Activated CD4-positive, alpha-beta memory T cell treated with anti-CD3 and anti-CD28 coated beads for 36 hours (primary cell): ENCODE results near the gene FCHSD1. TPM values are rescaled to one million over a fixed set of nuclear protein-coding genes. Genes with fewer than 3 reads are reported as not detected.

Experiments
- CTCF ChIA-PET: fragments of 350-600 bp; sonication (Branson Sonifier 250); formaldehyde crosslinking; loops from one replicate; lab custom pipeline; 2021; ENCODE audit warnings: antibody characterized with exemption, inconsistent platforms; lab: Charles Lee
- POLR2A ChIA-PET: fragments of 350-600 bp; sonication (Branson Sonifier 250); formaldehyde crosslinking; loops from one replicate; lab custom pipeline; 2021; ENCODE audit warnings: antibody characterized with exemption; lab: Charles Lee
- DNase-seq: peaks from one replicate; pipeline ENCODE4 v3.0.0-alpha.2; 2020
- H3K27ac Mint-ChIP-seq: one replicate; pipeline ENCODE4 v1.8.0; 2021; ENCODE audit warnings: mixed read lengths
- H3K27me3 Mint-ChIP-seq: one replicate; pipeline ENCODE4 v1.8.0; 2021; ENCODE audit warnings: mixed read lengths
- H3K36me3 Mint-ChIP-seq: one replicate; pipeline ENCODE4 v1.8.0; 2021; ENCODE audit warnings: mixed read lengths
- H3K4me1 Mint-ChIP-seq: one replicate; pipeline ENCODE4 v1.8.0; 2021; ENCODE audit warnings: low read depth, mixed read lengths
- H3K4me3 Mint-ChIP-seq: one replicate; pipeline ENCODE4 v1.8.0; 2021; ENCODE audit warnings: mild to moderate bottlenecking, mixed read lengths
- H3K9me3 Mint-ChIP-seq: one replicate; pipeline ENCODE4 v1.8.0; 2021; ENCODE audit warnings: mixed read lengths
- intact Hi-C: fragments of 100-400 bp; cut with micrococcal nuclease; formaldehyde crosslinking; loops from one replicate; pipeline ENCODE4 v1.15.1; 2023
- total RNA-seq, 2 experiments: library from RNA; stranded (reverse); gene quantifications; one replicate each; pipeline ENCODE4 v1.2.3, GENCODE V29; 2021

FCHSD1 gene
- total RNA-seq, 2 experiments from 2014 or later: 40.1 to 46.0 TPM

DNA sequence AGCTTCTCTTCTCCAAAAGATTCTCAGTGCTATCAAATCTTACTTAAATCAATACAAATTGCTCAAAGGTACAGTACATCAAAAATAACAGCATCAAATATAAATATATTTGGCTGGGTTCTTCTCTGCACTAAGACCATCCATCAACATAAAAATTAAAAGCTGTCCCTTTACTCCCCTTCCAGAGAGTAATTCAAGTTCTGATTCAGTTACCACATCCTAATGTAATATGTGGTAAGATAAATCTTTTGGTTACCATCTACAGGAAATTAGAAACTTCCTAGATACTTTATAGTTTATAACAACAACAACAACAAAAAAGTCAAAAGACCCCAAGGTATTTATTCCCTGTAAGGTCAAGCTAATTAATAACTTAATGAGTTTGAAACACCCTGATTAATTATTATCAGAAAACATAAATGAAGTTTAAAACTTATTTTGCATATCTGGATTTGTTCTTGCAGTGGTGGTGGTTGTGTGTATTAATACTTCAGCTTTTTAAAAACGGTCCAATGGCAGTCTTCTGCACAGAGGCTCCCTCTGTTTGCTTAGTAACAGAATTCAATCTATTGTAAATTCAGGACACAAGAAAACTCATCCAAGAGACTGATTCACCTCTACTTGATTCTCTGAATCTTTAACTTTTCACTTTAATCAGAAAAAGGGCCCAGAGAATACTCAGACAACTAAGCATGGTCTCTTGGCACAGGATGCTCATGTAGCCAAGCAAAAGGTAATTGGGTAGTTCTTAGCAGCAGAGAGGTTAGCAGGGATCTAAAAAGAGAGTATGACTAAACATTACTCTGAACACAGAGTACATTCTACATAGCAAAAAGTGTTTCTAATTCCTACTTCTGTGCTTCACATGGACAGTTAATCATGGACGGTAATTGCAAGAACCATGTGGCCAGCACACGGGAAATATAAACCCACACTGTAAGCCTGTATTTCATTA lies 52.5 kb downstream of the FCHSD1 start:
- CTCF ChIA-PET: interaction anchor here (0.7 to 9.0 kb wide), 10 partner anchors 10 to 65 kb away, joined by 3 to 106 read pairs (median 5); partner anchors contain the start of gene DIAPH1

DNA sequence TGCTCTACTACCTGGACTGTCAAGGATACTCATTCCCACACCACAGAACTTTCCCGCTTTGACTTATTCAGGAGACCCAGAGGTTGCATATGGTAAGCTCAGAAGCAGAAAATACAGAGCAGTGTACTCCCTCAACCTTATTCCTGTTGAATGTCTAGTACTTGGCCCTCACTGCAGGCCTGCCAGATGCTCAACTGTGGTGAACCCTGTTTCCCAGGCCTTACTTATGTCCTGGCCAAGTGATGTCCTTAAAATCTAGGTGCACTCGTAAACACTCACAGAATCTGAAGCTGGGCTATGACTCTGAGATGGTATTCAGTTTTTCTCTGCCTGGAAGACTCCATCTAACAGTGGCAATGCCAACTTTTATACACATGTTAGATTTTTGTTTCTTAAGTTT lies 53.4 kb downstream of the FCHSD1 start:
- peaks cover 9% of the 10 kb centered on the region for H3K36me3 Mint-ChIP-seq
- H3K27ac Mint-ChIP-seq: peak overlapping the region; percentile 69
- no peak for DNase-seq
- no peak overlapping the region for H3K4me3 Mint-ChIP-seq
- CTCF ChIA-PET: interaction anchor here (0.7 to 9.0 kb wide), 9 partner anchors 11 to 66 kb away, joined by 3 to 106 read pairs (median 5); partner anchors contain the start of gene DIAPH1
- H3K27me3 Mint-ChIP-seq: no peaks in the 10 kb centered on the region
- H3K4me1 Mint-ChIP-seq: peaks cover 71% of the 10 kb centered on the region
- H3K9me3 Mint-ChIP-seq: peaks cover 2% of the 10 kb centered on the region
- intact Hi-C loops: loop anchor here (1.0 kb wide), 1 partner anchor 7 kb away; no protein-coding TSS in a partner anchor
- POLR2A ChIA-PET: interaction anchor here (2.0 to 2.2 kb wide), 2 partner anchors 8 to 39 kb away, joined by 4 to 10 read pairs; partner anchors contain the start of genes HDAC3 and RELL2

More for the DNA sequence above, 52.5 kb downstream of the FCHSD1 start:
- Mint-ChIP-seq H3K36me3 (peaks cover 9% of the 10 kb centered on the region), H3K4me1 (peaks cover 73% of the 10 kb centered on the region), H3K27me3 (no peaks in the 10 kb centered on the region), H3K9me3 (peaks cover 2% of the 10 kb centered on the region), H3K27ac (peak overlapping the region; percentile 84), H3K4me3 (no peak overlapping the region)
- POLR2A ChIA-PET: interaction anchor here (2.0 to 2.2 kb wide), 2 partner anchors 9 to 38 kb away, joined by 4 to 10 read pairs; partner anchors contain the start of genes HDAC3 and RELL2
- no peak for DNase-seq
- intact Hi-C loops: no loop called here

DNA sequence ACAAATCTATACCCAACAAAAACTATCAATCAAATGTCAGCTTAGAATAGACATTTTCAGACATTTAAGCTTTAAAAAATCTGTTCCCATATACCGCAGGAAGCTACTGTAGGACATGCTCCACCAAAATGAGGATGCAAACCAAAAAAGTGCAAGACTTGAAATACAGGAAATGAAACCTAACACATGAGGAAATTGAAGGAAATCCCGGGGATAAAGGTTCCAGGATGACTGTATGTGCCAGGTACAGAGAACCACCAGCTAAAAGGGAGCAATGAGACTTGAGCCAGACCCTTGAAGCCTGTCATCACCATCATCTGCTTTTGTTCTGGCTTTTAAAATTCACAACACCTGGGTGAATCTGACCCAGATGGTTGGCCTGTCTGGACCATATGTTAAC lies 53.8 kb downstream of the FCHSD1 start:
- H3K27ac Mint-ChIP-seq: peak overlapping the region; percentile 69
- CTCF ChIA-PET: interaction anchor here (0.8 to 9.0 kb wide), 8 partner anchors 11 to 67 kb away, joined by 3 to 106 read pairs (median 6); partner anchors contain the start of gene DIAPH1
- intact Hi-C loops: loop anchor here (1.0 kb wide), 1 partner anchor 8 kb away; no protein-coding TSS in a partner anchor

DNA sequence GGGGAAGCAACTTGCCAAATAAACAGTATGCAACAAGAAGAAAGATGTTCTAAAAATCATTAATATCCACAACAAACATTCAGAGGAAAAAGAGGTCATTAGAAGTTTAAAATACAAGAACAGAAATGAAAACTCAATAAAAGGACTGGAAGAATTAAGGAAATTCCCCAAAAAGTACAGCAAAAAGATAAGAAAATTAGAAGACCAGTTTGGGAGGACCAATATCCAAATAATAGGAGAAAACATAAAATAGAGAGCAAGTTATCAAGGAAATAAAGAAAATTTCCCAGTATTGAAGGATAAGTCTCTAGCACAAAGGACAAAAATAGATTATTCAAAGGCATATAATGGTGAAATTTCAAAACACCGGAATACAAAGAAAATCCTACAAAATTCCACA lies 54.4 kb downstream of the FCHSD1 start:
- no peak overlapping the region for H3K4me3 Mint-ChIP-seq
- H3K36me3 Mint-ChIP-seq: peaks cover 9% of the 10 kb centered on the region
- intact Hi-C loops: loop anchor here (1.0 kb wide), 1 partner anchor 8 kb away; no protein-coding TSS in a partner anchor

More for the DNA sequence above, 53.8 kb downstream of the FCHSD1 start:
- H3K36me3 Mint-ChIP-seq: peaks cover 9% of the 10 kb centered on the region
- POLR2A ChIA-PET: interaction anchor here (0.8 to 2.2 kb wide), 3 partner anchors 8 to 40 kb away, joined by 3 to 10 read pairs (median 4); partner anchors contain the start of genes DIAPH1, HDAC3 and RELL2
- peaks cover 71% of the 10 kb centered on the region for H3K4me1 Mint-ChIP-seq
- no peaks in the 10 kb centered on the region for H3K27me3 Mint-ChIP-seq
- peaks cover 2% of the 10 kb centered on the region for H3K9me3 Mint-ChIP-seq
- no peak for DNase-seq
- H3K4me3 Mint-ChIP-seq: no peak overlapping the region

DNA sequence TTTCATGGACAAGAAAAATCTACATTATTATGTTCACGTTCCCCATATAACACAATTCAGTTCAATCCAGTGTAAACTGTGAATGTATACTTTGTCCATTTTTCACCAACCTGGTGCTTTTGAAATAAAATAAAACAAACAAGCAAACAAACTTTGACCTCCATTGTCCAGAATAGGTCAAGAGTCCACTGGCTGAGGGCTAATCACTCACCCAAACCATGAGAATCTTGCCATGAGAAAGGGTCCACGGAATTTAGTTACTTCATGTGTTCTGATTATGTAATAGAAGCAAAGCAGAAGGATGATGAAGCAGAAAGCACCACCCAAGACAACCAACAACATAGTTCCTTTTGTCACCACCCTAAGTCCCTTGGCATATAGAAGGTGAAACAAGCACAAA lies 61.1 kb downstream of the FCHSD1 start:
- POLR2A ChIA-PET: interaction anchor here (1.4 kb wide), 1 partner anchor 8 kb away, joined by 4 read pairs; no protein-coding TSS in a partner anchor
- H3K9me3 Mint-ChIP-seq: no peaks in the 10 kb centered on the region
- CTCF ChIA-PET: interaction anchor here (1.6 to 8.0 kb wide), 3 partner anchors 14 to 44 kb away, joined by 4 to 364 read pairs (median 120); partner anchors contain the start of genes DIAPH1, HDAC3 and RELL2
- peaks cover 39% of the 10 kb centered on the region for H3K4me1 Mint-ChIP-seq
- no peak for DNase-seq
- intact Hi-C loops: loop anchor here (5.0 kb wide), 1 partner anchor 102 kb away; no protein-coding TSS in a partner anchor
- no peak overlapping the region for H3K4me3 Mint-ChIP-seq
- no peak overlapping the region for H3K27ac Mint-ChIP-seq
- peaks cover 13% of the 10 kb centered on the region for H3K36me3 Mint-ChIP-seq
- H3K27me3 Mint-ChIP-seq: no peaks in the 10 kb centered on the region

More for the DNA sequence above, 54.4 kb downstream of the FCHSD1 start:
- ChIA-PET POLR2A (interaction anchor here (0.8 to 2.2 kb wide), 2 partner anchors 22 to 40 kb away, joined by 3 to 10 read pairs; partner anchors contain the start of genes DIAPH1, HDAC3 and RELL2), CTCF (interaction anchor here (0.8 to 9.0 kb wide), 6 partner anchors 12 to 44 kb away, joined by 3 to 106 read pairs (median 7); partner anchors contain the start of gene DIAPH1)
- Mint-ChIP-seq H3K9me3 (peaks cover 2% of the 10 kb centered on the region), H3K27ac (peak overlapping the region; percentile 69), H3K4me1 (peaks cover 71% of the 10 kb centered on the region), H3K27me3 (no peaks in the 10 kb centered on the region)
- DNase-seq: no peak

Other genes with a start within 250 kb of the FCHSD1 start
- gene PCDHGA9, start 248.6 kb downstream of the FCHSD1 start, total RNA-seq: under 1 TPM in 1 of 2 experiments, not detected in 1; 0.10 TPM
- under 1 TPM in 1 of 2 experiments, not detected in 1; 0.07 TPM for gene PCDHGB6, start 243.4 kb downstream of the FCHSD1 start, total RNA-seq
- gene PCDHGA10, start 238.4 kb downstream of the FCHSD1 start, total RNA-seq: under 1 TPM; 0.07 to 0.10 TPM
- under 1 TPM in 1 of 2 experiments, not detected in 1; 0.07 TPM for gene PCDHGB7, start 233.7 kb downstream of the FCHSD1 start, total RNA-seq
- under 1 TPM in 1 of 2 experiments, not detected in 1; 0.05 TPM for gene PCDHGA11, start 230.4 kb downstream of the FCHSD1 start, total RNA-seq
- under 1 TPM in 1 of 2 experiments, not detected in 1; 0.07 TPM for gene PCDHGA12, start 220.9 kb downstream of the FCHSD1 start, total RNA-seq
- not detected for gene PCDHGC3, start 175.5 kb downstream of the FCHSD1 start, total RNA-seq
- gene PCDHGC4, start 166.4 kb downstream of the FCHSD1 start, total RNA-seq: not detected
- not detected for gene PCDHGC5, start 162.3 kb downstream of the FCHSD1 start, total RNA-seq
- gene DIAPH1, start 32.4 kb downstream of the FCHSD1 start, total RNA-seq: 100 to 1,000 TPM; 225 to 227 TPM
- 10 to 100 TPM; 65.2 to 71.5 TPM for gene HDAC3, start 14.6 kb downstream of the FCHSD1 start, total RNA-seq
- 10 to 100 TPM; 17.8 to 17.9 TPM for gene RELL2, start 14.4 kb downstream of the FCHSD1 start, total RNA-seq
- 1 to 10 TPM; 5.1 to 5.2 TPM for gene ARAP3, start 30.8 kb upstream of the FCHSD1 start, total RNA-seq
- not detected for gene PCDH1, start 227.0 kb upstream of the FCHSD1 start, total RNA-seq